ENCODE measurements around the gene PCNA.

Gene PCNA

DNA sequence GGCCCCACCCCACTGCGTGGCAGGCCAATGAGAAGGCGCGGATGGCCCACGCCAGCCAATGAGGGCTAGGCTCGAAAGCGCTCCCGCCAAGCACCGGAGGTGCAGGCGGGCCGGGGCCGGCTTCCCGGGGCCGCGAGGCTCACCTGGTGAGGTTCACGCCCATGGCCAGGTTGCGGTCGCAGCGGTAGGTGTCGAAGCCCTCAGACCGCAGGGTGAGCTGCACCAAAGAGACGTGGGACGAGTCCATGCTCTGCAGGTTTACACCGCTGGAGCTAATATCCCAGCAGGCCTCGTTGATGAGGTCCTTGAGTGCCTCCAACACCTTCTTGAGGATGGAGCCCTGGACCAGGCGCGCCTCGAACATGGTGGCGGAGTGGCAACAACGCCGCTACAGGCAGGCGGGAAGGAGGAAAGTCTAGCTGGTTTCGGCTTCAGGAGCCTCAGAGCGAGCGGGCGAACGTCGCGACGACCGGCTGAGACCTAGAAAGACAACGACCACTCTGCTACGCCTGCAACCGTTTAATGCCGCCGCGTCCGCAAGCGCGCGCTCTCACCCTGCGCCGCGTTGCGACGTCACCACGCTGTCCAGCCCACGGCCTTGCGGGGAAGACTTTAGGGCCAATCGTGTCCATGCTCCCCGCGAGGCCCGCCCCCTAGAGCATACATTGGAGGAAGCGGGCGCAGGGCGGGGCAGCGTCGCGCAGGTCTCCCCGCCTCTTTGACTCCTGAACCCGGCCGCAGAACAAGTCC lies at the start of gene PCNA:
PCNA (minus strand) TSS at position 524 of the 750 bp plus-strand sequence; CDS start at position 364, 160 bp downstream.
- DNase-seq (ENCODE audit: low read depth): peak; percentile 97

DNA sequence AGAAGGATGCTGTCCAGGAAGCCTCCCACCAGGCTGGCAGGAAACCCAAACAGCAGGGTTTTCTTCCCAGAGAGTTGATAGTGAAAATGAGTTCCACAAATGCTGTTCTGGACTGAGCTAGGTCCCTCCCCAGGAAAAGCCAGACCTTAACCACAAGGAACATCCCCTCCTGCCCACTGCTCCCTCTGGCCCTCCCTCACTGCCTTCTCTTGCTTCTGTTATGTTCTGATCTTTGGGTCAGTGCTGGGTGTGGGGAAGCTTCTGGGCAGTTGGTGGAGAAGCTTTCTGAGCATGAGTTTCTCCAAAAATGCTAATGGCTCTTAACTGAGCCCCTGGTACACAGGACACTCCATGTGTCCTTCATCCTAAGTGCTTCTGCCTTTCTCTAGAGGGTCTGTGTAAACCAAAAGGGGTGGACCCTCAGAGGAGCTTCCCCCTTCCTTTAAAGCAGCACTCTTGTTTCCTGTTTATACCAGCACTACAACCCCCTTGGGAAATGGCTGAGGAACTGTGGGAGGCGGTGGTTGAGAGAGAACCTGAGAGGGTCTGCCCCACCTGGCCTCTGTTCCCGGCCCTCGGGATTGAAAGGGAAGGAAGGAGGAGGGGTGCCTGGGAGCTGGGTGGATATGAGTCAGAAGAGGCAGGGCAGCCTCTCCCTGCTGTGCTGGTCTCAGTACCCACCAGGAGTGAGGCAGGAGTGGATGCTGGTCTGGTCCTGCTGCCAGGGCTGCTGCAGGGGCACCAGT lies 49.1 kb upstream of the PCNA start:
- no peak for DNase-seq (ENCODE audit: low read depth)

DNA sequence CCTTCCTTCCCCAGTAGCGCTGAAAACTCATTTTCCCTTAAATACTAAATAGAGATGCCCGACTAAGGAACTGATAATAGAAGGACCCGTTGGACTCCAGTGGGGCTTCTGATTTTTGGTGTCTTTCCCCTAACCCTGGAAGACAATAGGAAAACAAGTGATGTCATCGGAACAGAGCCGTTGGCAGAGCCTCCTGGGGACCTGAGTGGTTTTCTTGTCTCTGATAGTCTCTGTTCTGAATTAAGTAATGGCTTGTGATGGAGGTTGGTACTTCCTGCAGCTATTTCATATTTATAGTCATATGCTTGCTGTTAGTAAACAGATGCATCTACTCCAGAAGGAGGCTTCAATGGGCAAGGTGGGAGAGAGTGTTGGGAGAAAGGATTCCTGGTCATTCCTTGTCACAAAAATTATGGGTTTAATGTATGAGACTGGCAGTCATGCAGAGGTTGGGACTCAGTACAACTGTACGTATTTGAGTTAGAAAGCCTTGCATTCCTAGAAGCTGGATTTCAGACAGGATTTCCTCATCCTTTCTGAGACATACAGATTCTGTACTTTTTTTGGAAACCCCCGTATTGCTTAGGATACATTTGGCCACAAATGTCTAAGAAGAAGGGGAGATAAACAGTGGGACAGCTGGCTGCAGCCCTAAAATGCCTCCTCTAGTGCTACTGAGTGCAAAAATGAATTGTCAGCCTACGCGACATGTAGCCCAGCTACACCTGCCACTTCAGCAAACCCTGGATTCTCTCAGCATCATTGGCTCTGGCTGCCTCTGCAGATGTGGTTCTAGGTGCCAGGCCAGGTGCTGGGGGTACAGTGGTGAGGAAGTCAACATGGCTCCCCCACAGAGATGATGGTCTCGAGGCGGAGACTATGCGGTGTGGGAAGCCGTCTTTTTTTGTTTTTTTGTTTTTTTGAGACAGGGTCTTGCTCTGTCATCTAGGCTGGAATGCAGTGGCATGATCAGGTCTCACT lies 45.2 kb upstream of the PCNA start:
- DNase-seq (ENCODE audit: low read depth): no peak

DNA sequence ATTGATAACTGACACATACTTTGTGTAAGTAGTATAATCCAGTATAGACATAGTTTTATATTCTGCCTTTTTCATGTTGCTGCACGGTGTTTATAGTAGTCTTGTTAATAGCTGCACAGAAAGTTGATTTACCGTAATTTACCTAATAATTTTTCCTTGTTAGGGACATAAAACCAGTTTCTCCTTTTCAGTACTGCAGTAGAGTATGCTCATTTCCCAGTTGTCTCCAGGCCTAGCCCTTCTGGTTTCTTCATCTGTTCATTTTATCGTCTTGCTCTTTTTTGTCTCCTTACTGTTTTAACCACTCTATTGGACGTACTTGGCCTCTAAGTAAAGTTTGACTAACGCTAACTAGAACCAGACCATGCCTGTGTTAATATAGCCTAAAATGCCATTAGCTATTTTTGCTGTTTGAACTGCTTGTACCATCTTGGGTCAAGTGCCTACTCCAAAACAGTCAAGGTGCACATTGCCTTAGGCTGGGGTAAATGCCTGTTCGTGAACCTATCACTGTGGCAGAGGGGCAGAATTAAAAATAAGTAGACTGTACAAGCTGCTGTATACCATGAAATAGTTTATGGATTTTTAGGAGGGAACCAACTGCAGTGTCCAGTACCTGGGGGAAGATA lies 41.9 kb upstream of the PCNA start:
- no peak for DNase-seq (ENCODE audit: low read depth)

DNA sequence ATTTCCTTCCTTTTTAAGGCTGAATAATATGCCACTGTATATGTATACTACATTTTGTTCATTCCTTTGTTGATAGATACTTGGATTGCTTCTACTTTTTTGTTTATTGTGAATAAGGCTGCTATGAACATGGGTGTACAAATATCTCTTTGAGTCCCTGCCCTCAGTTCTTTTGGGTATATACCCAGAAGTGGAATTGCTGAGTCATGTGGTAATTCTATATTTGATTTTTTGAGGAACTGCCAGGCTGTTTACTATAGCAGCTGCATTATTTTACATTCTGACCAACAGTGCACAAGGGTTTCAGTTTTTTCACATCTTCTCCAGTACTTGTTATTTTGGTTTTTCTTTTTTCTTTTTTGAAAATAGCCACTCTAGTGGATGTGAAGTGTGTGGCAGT lies 41.1 kb upstream of the PCNA start:
- DNase-seq (ENCODE audit: low read depth): no peak

DNA sequence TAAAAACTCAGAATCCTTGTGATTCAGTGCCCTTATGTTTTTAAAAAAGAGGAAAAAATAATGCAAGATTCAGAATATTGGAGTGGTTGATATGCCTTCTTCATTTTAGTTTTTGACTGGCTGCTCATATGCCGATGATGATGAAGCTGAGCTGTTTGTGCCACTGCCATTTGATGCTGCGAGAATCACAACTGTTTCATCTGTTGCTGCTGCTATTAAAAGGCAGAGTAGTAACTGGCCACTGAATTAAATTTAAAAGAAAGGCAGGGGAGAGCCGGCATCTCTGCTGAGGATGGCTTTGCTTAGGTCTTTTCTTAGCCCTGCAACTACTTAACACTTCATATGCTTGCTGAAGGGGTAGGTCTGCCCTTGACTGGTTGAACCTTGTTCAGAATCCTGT lies 40.2 kb upstream of the PCNA start:
- no peak for DNase-seq (ENCODE audit: low read depth)

DNA sequence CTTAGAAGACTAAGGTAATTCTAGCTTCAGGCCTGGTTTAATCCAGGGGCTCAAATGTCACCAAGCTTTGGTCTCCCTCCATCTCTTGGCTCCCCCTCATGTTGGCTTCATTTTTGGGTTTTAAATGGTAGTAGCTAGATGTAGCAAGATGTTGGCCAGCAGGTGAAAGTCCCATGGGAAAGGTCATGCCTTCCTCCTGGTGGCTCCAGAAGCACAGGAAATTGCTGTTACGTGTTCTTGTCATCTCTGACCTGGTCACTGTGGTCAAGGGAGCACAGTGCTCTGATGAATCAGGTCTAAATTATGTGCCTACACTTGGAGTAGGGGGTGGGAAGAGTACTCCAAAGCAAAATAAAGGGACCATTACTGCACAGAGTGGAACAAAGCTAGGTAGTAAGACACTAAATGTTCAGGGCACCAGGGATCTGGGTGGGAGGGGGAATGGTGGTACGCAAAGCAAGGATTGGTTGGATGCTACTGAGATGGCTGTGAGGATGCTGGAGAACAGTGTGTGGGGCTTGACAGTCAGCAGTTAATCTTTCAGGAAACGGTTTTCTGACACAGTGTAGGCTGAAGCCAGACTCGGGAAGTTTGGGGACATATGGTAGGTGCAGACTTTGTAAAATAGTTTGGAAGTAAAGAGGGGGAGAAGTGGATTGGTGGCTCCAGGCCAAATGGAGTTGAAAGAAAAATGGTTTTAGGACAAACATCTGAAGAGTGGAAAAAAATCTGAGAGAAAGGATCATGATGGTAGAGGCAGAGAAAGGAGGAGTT lies 37.1 kb upstream of the PCNA start:
- DNase-seq (ENCODE audit: low read depth): no peak

DNA sequence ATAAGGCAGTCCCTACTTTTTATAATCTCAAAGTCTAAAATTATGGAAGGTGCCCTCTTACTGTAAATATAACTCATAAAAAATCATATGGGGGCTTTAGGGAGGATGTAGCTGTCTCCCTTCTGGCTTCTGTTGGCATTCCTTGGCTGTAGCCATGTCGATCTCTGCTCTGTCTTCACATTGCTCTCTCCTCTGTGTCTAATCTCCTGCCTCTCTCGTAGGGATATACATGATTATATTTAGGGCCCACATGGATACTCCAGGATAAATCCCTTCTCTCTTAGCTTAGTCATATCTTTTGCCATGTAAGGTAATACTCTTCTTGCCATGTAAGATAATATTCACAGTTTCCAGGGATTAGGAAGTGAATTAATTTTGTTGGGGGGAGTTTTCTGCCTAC lies 35.6 kb upstream of the PCNA start:
- no peak for DNase-seq (ENCODE audit: low read depth)

DNA sequence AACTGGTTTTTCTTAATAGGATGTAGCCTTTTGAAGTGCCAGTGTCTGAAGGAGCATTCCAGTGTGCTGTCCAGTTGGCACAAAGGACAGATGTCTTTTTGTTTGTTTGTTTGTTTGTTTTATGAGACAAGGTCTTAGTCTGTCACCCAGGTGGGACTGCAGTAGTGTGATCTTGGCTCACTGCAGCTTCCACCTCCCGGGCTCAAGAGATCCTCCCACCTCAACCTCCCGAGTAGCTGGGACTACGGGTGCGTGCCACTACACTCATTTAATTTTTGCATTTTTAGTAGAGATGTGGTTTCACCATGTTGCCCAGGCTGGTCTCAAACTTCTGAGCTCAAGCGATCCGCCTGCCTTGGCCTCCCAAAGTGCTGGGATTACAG lies 34.8 kb upstream of the PCNA start:
- DNase-seq (ENCODE audit: low read depth): no peak

DNA sequence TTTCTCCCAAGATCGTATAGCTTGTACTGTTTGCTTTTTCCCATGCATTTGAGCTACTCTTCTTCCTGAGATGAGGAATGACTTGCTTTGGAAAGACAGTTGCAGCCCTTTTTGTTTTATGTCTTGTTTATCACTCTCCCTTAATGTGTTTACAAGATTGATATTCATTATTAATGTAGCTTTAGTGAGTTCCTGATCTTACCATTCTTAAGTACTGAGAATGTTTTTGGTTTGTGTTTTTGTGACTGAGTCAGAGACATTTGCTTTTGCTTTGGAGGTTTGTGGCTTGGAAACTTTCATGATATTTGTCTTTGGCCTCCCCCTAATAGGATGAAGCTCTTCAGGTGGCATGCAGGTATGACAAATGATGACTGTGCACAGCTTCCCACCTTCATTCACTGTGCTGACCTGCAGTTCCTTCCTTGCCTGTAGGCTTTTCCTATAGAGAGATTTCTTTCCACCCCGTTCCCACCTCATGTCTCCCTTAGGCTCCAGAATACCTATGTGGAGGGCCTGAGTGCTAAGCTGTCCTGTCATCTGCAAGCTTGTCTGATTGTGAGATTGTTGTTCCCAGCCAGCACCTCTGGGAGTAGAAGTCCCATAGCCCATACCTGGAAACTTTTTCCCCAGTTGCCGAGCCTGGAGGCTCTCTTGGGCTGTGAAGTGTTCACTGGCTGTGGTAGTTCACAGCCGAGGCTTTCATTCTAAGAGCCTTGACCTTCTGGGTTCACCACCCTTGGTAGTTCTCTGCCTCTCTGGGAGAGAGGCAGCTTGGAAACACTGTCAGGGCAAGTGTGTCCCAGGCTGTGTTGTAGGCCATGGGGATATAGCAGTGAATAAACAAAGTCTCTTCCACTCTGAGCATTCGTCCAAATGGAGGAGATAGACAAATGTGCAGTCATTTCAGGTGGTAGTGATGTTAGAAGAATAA lies 34.1 kb upstream of the PCNA start:
- no peak for DNase-seq (ENCODE audit: low read depth)

DNA sequence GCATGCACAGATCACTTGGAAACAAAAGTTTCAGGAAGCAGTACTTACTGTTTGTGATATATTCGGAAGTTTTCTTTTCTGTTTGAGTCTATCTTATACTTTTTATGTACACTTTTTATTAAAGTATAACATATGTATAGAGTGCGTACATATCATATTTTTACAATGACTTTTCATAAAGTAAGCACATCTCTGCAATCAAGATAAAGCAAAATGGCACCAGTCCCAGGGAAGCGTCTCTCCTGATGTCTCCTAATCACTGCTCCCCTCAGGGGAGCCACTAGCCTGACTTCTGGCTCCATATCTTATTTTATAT lies 33.4 kb upstream of the PCNA start:
- DNase-seq (ENCODE audit: low read depth): no peak

DNA sequence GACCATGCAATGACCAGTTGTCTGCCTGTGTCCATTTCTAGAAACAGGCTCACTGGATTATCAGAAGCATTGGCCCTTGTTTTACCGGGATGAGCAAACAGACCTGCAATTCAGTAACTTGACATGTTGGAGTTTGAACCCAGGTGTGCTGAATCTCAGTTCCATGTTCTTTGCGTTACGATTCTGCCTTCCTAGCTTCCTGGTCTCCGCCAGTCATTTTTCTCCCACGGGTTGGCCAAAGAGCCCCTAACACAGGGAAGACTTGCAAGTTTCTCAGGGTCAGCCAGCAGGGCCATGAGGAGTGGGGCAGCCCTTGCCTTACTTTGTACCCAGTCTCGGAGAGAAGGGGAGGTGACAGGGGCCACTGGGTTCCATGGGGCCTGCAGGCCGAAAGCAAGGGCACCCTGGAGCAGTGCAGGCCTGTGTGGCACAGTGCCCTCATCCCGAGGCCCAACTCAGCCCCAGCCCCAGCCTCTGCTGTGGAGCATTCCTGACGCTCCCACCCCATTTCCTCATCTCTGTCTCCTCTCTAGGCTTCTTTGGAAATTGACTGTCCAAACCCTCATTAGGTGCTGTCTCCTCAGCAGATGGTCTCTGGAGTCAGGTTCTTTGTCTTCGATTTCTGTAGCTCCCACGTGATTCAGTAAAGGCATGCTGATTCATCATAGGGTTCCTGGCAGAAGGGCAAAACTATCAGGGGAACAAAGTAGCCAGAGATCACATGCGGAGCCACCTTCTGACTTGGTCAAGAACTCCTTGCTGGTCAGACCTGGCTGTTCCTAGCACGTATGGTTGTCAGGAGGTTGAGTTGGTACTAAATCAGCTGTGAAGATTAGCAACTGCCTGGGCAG lies 30.7 kb upstream of the PCNA start:
- no peak for DNase-seq (ENCODE audit: low read depth)

DNA sequence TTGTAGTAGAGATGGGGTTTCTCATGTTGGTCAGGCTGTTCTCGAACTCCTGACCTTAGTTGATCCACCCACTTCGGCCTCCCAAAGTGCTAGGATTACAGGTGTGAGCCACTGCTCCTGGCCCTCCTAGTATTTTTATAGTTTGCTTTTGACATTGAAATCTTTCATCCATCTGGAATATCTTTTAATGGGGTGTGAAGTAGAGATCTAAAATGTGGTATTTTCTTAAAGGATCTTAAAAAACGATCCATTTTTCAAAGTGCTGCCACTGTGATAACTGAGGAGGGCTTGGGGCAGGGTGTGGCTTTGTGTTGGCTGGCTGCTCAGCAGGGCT lies 30.1 kb upstream of the PCNA start:
- DNase-seq (ENCODE audit: low read depth): no peak

DNA sequence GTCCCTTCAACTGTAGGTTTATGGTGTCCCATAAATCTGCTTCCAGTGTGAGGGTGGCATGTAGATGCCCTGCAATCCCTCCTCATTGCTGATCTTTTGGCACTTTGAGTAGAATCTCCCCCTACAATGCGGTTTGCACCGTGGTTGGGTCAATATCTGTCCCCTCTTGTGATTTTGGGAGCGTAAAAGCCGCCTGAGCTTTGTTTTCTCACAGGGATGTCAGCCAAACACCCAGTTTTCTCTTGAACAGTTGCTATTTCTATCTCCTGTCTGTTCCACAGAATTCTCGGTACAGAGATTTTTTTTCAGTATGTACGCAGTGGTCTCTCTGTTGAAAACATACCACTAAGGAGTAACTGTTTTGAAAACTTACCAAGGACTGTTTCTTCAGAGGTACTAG lies 28.8 kb upstream of the PCNA start:
- no peak for DNase-seq (ENCODE audit: low read depth)

DNA sequence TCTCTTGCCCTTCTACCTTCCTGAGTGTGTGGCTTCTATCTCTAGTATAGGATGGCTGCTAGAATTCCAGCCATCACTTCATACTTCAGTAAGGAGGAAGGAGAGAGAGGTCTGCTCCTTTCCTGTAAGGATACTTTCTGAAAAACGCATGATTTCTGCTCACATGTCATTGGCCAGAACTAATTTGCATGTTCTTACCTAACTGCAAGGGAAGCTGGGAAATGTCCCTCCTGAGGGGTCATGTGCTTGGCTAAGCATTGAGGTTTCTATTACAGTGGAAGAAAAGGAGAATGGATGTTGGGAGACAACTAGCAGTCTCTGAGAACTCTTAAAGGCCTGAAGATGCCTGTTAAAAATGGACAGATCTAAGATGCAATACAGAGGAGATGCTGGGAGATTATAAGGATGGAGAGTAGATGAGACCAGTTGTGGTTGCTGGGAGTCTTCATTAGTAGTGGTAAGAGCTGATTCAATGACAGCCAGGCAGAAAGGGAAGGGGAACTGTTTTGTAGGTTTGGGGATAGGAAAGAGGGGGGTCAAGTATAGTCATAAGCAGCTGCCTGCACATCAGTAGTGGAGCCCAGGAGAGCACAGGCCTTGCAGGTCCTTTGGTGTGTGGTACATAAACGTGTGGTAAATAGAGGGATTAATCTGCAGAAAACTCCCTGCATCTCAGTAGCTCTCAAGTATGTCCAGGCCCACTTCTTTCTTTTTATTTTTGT lies 27.3 kb upstream of the PCNA start:
- DNase-seq (ENCODE audit: low read depth): no peak

DNA sequence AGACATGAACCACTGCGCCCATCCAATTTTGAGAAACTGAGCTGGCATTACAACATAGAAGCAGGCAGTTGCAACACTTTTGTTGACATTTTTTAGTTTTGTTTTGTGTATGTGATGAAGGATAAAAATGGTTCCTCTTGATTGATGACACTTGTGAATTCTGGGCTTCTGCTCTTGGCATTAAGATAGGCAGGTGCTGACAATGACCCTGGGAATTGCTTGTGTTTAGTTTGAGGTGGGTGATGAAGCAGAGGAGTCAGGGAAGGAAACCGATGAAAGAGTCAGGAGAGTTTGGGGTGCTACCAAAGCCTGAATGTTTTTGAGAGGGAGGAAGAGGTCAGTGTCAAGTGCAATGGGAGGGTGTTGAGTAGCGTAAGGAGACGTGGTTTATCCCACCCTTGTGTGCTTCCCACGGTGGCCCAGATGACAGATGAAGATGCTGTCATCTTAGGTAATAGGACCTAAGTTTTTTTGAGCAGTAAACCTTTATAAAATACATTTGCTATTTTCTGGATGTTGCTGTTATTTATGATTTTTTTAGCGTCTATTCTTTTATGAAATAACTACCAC lies 26.4 kb upstream of the PCNA start:
- no peak for DNase-seq (ENCODE audit: low read depth)

DNA sequence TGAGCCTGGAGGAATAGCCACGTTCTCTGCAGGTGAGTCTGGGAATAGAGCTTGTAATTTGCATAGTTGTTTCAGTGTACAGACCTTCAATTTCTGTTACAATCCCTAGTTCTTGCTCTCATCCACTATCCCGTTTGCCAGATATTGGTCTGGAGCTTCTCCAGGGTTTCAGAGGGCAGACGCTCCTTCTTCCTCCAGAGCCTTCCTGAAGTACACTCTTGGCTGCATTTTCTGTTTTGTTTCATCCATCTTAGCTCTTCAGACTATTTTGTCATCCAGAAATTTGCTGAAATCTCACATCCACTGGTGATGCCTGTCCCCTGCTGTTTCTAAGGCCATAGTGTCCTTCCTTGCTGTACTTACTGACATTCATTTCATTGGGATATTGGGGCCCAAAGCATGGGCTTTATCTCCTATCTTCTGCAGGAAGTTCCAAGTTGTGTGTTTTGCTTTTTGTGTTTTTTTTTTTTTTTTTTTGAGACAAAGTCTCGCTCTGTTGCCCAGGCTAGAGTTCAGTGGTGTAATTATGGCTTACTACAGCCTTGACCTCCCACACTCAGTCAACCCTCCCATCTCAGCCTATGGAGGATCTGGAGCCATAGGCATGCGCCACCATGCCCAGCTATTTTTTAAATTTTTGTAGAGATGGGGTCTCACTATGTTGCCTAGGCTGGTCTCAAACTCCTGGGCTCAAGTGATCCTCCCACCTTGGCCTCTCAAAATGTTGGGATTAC lies 25.8 kb upstream of the PCNA start:
- DNase-seq (ENCODE audit: low read depth): no peak

DNA sequence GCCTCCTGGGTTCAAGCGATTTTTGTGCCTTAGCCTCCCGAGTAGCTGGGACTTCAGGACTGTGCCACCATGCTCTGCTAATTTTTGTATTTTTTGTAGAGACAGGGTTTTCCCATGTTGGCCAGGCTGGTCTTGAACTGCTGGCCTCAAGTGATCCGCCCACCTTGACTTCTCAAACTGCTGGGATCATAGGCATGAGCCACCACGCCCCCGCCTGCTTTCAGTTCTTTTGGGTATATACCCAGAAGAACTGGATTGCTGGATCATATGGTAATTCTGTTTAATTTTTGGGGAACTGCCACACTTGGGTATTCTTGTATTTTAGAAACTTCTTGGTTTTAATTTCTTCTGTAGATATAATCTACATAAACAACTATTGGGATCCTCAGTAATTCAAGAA lies 24.1 kb upstream of the PCNA start:
- DNase-seq (ENCODE audit: low read depth): peak; percentile 20

Measured in activated T-cell treated with anti-CD3 and anti-CD28 coated beads for 48 hours (primary cell).